ENCODE data around the gene MRPL41.

GRCh38 chr9:137504432-137504777 is 47.3 kb upstream of the MRPL41 start:
- TF ChIP-seq CTCF (IDR thresholded peaks at IDR 0.05) = no peak
- no peak for TF ChIP-seq POLR2A (IDR thresholded peaks at IDR 0.05)

All from suprapubic skin (tissue), 3 donors.